HepG2 (cell line): ENCODE data around the gene CLNS1A. TPM values are rescaled to one million over a fixed set of nuclear protein-coding genes. Genes with fewer than 3 reads are reported as not detected.

ENCODE experiments used
- GABPB1 ChIP-seq: IDR thresholded peaks from 2 replicates; pipeline ENCODE4 v1.6.1; 2016; ENCODE audit warnings: mild to moderate bottlenecking, missing genetic modification reagents, moderate library complexity, missing compliant biosample characterization
- GZF1 ChIP-seq: sonication (generic); formaldehyde crosslinking; IDR thresholded peaks from 2 replicates; pipeline ENCODE4 v1.5.1; 2020; ENCODE audit warnings: mild to moderate bottlenecking, missing genetic modification reagents
- MYC ChIP-seq: sonication (generic); formaldehyde crosslinking; IDR thresholded peaks from 2 replicates; pipeline ENCODE4 v1.9.0; 2021; ENCODE audit warnings: missing genetic modification reagents, borderline replicate concordance
- ZFP36 ChIP-seq: fragments of 150-350 bp; IDR thresholded peaks from 2 replicates; pipeline ENCODE4 v1.6.1; 2018; ENCODE audit warnings: borderline replicate concordance, low read length, low read depth; ENCODE audit not compliant: partially characterized antibody
- ZNF225 ChIP-seq: sonication (generic); formaldehyde crosslinking; IDR thresholded peaks from 2 replicates; pipeline ENCODE4 v1.4.0; 2020; ENCODE audit warnings: mild to moderate bottlenecking, missing genetic modification reagents
- ZNF510 ChIP-seq: sonication (generic); formaldehyde crosslinking; IDR thresholded peaks from 2 replicates; pipeline ENCODE4 v1.4.0; 2020; ENCODE audit warnings: low read depth, mild to moderate bottlenecking, missing genetic modification reagents
- ZNF878 ChIP-seq: sonication (generic); formaldehyde crosslinking; IDR thresholded peaks from 2 replicates; pipeline ENCODE4 v1.8.1; 2023; ENCODE audit warnings: mild to moderate bottlenecking, missing genetic modification reagents, moderate library complexity
- polyA plus RNA-seq, 8 experiments: library from polyadenylated mRNA; depleted of rRNA in 3 of 8; stranded (reverse) in 7 of 8; unstranded in 1 of 8; fragments of >200 nt; fragmentation: Illumina TruSeq in 4 of 8; extraction: Trizol in 4 of 8; gene quantifications; 2 replicates each; pipeline versions ENCODE4 v1.2.1 to v1.2.3, GENCODE V29; 2011 to 2016; ENCODE audit warnings: low read depth in 4 of 8, missing spikeins in 1 of 8, mixed read lengths in 1 of 8; ENCODE audit not compliant: insufficient read depth in 1 of 8
- total RNA-seq, 5 experiments: library from RNA; depleted of rRNA; stranded (reverse); fragments of >200 nt; fragmentation: Illumina TruSeq; extraction: Trizol; gene quantifications; 2 replicates each; pipeline ENCODE4 v1.2.3, GENCODE V29; 2016; ENCODE audit warnings: low read depth in 1 of 5
- TF ChIP-seq, protein P1 (sequence below): sonication (generic); formaldehyde crosslinking; conservative IDR thresholded peaks from 2 replicates; pipeline ENCODE4 v1.4.0; 2020; ENCODE audit warnings: missing genetic modification reagents
- TF ChIP-seq, protein P2 (sequence below), 2 experiments: fragments of 450-650 bp in 1 of 2; sonication (generic) in 1 of 2; formaldehyde crosslinking in 1 of 2; IDR thresholded peaks; 2 replicates each; pipeline versions ENCODE4 v1.6.1 to v1.8.0; 2016 to 2022; ENCODE audit warnings: antibody characterized with exemption in 1 of 2, mild to moderate bottlenecking in 1 of 2, missing genetic modification reagents in 1 of 2

CLNS1A gene
- total and polyA plus RNA-seq, 2 of the 13 experiments (the other 11 are each of a cell fraction or from before 2014, with no cell fraction given), result 158 to 219 TPM

DNA sequence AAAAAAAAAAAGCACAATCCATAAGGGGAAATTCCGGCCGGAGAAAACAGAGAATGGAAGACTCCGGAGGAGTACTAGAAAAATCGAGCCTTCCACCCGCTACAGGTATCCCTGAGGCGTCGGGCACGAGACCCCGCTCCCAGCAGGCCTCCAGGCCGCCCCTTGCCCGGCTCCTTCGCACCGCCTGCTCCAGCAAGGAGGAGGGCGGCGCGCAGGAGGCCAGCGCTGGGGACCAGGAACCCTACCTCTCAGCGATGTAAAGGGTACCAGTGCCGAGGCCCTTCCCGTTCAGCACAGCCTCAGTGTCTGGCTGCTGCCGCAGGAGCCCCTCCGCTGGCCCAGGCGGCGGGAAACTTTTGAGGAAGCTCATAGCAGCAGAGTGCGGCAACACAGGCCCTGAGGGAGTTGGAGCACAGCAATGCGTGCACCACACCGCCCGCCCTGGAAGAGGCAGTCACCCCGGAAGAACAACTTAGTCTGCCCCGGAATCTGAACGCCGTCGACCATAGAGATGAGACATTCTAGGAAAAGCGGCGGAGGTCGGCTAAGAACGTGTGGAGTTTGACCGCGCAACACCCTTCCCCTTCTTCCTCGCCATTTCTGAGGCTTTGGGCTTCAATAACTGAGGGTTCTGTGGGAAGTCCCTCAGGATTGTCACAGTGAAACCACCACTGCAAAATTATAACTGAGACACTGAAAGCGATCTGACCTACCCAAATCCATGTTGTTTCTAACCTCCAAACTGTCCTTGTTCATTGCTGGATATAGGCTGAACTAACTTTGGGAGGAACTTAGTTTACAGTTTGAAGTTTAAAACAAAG, at the start of gene CLNS1A (continued):
- TF ChIP-seq GZF1, result peak; percentile 96
- peak; percentile 75; the same call in 1 of the 2 replicates for TF ChIP-seq ZNF225 (CRISPR knock-in tag)
- peak; percentile 86; the same call in 1 of the 2 replicates for TF ChIP-seq ZNF878 (CRISPR knock-in tag)
- peak; percentile 99 for TF ChIP-seq GABPB1
- TF ChIP-seq, protein P1, sequence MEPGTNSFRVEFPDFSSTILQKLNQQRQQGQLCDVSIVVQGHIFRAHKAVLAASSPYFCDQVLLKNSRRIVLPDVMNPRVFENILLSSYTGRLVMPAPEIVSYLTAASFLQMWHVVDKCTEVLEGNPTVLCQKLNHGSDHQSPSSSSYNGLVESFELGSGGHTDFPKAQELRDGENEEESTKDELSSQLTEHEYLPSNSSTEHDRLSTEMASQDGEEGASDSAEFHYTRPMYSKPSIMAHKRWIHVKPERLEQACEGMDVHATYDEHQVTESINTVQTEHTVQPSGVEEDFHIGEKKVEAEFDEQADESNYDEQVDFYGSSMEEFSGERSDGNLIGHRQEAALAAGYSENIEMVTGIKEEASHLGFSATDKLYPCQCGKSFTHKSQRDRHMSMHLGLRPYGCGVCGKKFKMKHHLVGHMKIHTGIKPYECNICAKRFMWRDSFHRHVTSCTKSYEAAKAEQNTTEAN (CRISPR knock-in tag), result peak; percentile 74
- TF ChIP-seq, protein P2, sequence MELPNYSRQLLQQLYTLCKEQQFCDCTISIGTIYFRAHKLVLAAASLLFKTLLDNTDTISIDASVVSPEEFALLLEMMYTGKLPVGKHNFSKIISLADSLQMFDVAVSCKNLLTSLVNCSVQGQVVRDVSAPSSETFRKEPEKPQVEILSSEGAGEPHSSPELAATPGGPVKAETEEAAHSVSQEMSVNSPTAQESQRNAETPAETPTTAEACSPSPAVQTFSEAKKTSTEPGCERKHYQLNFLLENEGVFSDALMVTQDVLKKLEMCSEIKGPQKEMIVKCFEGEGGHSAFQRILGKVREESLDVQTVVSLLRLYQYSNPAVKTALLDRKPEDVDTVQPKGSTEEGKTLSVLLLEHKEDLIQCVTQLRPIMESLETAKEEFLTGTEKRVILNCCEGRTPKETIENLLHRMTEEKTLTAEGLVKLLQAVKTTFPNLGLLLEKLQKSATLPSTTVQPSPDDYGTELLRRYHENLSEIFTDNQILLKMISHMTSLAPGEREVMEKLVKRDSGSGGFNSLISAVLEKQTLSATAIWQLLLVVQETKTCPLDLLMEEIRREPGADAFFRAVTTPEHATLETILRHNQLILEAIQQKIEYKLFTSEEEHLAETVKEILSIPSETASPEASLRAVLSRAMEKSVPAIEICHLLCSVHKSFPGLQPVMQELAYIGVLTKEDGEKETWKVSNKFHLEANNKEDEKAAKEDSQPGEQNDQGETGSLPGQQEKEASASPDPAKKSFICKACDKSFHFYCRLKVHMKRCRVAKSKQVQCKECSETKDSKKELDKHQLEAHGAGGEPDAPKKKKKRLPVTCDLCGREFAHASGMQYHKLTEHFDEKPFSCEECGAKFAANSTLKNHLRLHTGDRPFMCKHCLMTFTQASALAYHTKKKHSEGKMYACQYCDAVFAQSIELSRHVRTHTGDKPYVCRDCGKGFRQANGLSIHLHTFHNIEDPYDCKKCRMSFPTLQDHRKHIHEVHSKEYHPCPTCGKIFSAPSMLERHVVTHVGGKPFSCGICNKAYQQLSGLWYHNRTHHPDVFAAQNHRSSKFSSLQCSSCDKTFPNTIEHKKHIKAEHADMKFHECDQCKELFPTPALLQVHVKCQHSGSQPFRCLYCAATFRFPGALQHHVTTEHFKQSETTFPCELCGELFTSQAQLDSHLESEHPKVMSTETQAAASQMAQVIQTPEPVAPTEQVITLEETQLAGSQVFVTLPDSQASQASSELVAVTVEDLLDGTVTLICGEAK (IDR thresholded peaks at IDR 0.05), result peak; percentile 80
- TF ChIP-seq, protein P2 (CRISPR knock-in tag; IDR thresholded peaks at IDR 0.05), result peak; percentile 87
- TF ChIP-seq ZFP36, result no peak
- peak; percentile 93 for TF ChIP-seq MYC
- TF ChIP-seq ZNF510 (CRISPR knock-in tag), result peak; percentile 85; the same call in 1 of the 2 replicates
